NCI-H146 (cell line): ENCODE data around the gene FAM222B.
A peak's percentile ranks its signal among the peaks of the same experiment; 100 is the strongest.

ENCODE experiments used
- DNase-seq: peaks from one replicate; lab custom pipeline; 2025; lab: John Stamatoyannopoulos, UW

FAM222B gene

GRCh38 chr17:28765038-28765437 is 77.6 kb downstream of the FAM222B start:
- no peak for DNase-seq

DNA sequence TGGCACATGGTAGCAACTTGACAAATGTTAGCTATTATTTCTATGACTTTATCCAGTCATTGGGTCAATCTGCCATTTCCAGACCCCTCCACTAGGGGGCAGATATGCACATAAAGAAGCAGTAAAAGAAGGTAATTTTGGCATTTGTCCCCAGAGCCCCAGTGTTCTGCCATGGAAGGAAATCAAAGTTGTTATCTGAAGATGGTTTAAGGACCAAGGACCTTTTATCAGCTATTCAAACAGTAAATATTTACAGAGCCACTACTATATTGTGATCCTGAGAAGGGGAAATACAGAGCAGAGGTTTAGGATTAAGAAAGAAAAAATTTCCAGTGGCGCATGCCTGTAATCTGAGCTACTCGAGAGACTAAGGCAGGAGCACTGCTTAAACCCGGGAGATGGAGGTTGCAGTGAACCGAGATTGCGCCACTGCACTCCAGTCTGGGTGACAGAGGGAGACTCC is 78.8 kb downstream of the FAM222B start:
- peak; percentile 63 for DNase-seq

- DNase-seq = no peak
These were observed 79.3 kb downstream of the FAM222B start for GRCh38 chr17:28763137-28763799.

DNA sequence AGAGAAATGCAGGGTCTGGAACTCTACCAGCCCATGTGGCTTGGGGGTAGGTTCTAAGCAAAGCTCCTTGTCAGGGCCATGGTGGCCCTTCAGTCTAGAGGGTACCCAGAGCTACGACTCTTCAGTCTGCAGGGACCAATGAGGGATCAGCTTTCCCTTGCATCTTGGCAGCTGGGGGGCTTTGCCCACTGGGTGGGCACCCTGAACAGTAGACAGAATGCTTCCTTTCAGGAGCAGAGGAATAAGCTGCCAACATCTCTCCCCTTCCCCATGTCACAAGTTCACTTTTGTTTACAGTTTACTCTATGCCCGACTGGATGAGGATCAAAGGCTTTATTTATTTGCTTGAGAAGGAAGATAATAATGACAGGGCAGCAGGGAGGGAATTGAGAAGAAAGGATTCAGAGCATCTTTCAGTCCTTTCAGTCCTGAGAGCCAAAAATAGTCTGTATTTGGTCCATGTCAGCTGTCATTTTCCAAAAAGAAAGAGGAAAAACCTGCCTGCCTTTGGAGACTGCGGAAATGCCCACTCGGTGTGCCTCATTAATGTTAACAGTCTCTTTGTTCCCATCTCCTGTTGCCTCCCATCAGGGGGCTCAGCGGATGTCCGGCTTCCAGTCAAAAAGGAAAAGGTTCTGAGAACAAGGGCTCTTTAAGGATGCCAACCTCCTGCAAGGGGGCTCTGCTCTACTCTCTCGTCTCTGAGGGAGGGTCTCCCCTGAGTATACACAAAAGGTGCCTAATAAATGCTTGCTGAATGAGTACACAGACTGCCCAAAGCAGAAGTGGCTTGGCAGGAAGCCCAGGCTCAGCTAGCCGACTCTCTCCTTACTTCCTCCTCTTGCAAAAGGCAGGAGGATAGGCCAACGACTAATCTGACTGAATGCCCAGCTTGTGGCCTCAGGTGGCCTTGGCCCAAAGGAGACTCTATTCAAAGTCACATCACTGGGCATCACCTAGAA is 81.7 kb downstream of the FAM222B start:
- peak; percentile 60 for DNase-seq

GRCh38 chr17:28759256-28759865 is 83.2 kb downstream of the FAM222B start:
- no peak for DNase-seq

DNA sequence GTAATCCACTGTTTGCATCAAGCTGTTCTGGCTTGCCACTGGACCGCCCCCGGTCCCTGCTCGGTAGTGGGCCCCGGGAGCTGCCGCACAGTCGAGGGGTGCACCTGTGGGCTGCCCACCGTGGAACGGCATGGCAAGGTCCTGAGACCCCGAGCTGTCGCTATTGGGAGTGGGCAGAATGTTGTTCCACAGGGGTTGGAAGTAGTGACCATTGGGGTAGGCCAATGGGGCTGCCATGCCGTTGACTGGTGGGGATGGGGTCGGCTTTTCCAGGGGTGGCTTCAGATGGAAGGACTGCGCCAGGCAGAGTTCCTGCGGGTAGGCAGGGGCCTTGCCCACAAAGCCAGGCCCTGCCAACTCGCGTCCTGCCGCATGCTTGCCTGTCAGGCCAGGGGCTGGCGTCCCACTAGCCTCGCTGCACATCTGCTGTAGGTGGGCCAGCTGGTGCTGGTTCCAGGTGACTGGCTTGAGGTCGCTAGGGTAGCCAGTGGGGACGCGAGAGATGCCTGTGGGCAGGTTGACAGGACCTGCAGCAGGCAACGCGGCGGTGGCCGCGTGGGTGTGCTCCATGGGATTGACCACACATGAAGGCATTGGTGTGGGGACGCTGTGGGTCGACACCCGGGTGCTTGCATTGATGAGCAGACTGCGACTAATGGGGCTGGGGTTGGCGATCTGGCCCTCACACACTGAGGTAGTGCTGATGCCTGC is 84.0 kb downstream of the FAM222B start:
- DNase-seq = no peak

DNA sequence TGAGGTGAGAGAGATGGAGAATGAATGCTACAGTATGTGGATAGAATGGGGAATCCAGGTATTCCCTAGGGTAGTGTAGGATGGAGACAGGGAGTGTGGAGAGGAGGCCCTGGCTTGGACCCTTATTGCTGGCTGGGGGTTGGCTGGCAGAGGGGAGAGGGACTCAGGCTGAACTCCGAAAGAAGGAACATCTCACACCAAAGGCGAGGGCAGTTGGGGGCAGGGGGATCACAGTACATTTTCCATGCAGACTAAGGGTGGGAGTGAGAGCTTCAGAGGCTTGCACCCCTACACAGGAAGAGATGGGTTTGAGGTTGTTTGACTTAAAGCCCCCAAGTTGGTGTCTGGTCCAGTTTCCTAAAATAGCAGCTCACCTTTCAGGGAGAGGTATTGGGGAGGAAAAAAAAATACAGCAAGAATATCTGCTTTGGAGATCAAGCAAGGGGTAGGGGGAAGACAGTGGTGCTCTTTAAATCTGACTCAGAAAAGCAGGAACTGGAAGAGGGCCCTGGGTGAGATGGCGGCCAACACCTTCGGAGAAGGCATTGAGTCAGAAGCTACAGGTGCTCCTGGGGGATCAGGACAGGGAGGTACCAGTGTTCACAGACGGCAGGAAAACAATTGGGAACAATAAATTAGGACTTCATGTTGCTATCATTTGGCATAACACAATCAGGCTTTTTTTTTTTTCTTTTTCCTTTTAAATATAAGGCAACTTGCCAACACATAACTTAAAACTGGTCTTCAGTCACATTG is 86.4 kb downstream of the FAM222B start:
- DNase-seq = no peak

- no peak for DNase-seq
These were observed 87.1 kb downstream of the FAM222B start for GRCh38 chr17:28755486-28755885.

DNA sequence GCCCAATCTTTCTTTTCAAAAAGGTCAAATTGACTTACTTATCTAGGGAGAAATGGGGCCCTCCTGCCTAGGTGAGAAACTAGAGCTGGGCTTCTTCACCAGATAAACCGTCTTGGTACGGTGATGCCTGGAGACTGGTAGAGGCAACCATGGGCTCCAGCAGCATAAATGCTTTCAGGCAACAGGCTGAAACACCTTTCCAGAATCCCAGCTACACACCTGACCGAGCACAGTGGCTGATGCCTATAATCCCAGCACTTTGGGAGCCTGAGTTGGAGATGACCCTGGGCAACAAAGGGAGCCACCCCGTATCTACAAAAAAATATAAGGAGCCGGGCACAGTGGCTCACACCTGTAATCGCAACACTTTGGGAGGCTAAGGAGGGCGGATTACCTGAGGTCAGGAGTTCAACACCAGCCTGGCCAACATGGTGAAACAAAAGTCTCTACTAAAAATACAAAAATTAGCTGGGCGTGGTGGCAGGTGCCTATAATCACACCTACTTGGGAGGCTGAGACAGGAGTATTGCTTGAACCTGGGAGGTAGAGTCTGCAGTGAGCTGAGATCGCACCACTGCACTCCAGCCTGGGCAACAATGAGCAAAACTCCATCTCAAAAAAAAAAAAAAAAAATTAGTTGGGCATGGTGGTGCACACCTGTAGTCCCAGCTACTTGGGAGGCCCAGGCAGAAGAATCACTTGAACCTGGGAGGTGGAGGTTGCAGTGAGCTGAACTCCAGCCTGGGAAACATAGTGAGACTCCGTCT is 90.8 kb downstream of the FAM222B start:
- no peak for DNase-seq

GRCh38 chr17:28750178-28751047 is 92.2 kb downstream of the FAM222B start:
- DNase-seq = peak; percentile 87

DNA sequence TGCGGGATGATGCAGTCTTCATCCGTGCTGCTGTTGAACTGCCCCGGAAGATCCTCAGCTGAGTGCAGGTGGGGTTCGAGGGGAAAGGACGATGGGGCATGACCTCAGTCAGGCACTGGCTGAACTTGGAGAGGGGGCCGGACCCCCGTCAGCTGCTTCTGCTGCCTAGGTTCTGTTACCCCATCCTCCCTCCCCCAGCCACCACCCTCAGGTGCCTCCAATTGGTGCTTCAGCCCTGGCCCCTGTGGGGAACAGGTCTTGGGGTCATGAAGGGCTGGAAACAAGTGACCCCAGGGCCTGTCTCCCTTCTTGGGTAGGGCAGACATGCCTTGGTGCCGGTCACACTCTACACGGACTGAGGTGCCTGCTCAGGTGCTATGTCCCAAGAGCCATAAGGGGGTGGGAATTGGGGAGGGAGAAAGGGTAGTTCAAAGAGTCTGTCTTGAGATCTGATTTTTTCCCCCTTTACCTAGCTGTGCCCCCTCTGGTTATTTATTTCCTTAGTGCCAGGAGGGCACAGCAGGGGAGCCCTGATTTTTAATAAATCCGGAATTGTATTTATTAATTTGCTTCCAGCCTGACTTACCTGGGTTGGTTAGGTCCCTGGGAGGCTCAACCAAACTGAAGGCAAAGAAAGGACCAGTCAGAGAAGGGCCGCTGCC is 92.9 kb downstream of the FAM222B start:
- DNase-seq = no peak

DNA sequence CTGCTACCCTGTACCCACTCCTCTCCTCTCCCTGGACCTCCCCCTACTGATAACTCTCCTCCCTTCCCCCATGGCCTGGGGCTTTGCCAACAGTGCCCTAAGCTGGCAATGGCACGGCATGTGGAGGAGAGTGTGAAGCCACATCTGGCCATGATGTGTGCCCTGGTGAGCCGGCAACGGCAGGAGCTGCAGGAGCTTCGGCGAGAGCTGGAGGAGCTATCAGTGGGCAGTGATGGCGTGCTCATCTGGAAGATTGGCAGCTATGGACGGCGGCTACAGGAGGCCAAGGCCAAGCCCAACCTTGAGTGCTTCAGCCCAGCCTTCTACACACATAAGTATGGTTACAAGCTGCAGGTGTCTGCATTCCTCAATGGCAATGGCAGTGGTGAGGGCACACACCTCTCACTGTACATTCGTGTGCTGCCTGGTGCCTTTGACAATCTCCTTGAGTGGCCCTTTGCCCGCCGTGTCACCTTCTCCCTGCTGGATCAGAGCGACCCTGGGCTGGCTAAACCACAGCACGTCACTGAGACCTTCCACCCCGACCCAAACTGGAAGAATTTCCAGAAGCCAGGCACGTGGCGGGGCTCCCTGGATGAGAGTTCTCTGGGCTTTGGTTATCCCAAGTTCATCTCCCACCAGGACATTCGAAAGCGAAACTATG is 93.6 kb downstream of the FAM222B start:
- DNase-seq = no peak

DNA sequence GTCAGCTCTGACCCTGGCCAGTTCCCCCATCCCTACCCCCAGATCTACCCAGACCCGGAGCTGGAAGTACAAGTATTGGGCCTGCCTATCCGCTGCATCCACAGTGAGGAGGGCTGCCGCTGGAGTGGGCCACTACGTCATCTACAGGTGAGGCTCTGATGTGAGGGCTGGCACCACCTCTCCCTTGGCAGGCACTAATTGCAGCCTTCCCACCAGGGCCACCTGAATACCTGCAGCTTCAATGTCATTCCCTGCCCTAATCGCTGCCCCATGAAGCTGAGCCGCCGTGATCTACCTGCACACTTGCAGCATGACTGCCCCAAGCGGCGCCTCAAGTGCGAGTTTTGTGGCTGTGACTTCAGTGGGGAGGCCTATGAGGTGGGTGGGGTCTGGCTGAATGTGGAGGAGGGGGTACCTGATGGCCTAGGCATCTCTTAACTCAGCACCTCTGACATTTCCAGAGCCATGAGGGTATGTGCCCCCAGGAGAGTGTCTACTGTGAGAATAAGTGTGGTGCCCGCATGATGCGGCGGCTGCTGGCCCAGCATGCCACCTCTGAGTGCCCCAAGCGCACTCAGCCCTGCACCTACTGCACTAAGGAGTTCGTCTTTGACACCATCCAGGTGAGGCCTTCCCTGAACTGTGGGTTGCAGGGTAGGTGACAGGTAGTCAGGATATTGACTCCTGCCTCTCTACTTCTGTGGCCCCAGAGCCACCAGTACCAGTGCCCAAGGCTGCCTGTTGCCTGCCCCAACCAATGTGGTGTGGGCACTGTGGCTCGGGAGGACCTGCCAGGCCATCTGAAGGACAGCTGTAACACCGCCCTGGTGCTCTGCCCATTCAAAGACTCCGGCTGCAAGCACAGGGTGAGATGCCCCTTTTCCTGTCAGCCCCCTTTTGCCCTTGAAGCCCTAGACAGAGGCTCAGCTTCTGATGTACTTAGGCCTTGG is 94.5 kb downstream of the FAM222B start:
- DNase-seq = no peak

GRCh38 chr17:28747051-28747691 is 95.4 kb downstream of the FAM222B start:
- DNase-seq = no peak

DNA sequence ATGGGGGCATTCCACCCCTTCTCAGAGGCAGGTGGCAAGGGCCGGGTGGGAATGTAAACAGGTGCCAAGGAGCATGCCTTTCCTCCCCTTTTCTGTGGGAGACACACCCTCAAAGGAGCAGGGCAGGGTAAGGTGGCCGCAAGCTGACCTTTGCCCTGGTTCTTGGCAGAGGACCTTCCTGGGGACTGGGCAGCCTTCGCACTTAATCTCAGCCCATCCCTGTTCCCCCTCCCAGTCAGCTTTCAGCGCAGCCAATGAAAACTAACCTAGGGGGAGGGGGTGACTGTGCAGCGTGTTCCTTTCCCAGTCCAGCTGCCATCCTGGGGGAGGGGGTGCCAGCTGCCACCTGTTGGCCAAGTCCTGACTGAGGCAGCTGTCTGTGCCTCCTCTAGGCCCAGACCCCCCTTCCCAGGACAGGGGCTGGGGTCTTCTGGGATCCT is 96.0 kb downstream of the FAM222B start:
- DNase-seq = no peak

GRCh38 chr17:28745786-28746411 is 96.7 kb downstream of the FAM222B start:
- DNase-seq = no peak
